HEK293T (cell line): Measurements from ENCODE around the gene SEPTIN1.
A peak's percentile ranks its signal among the peaks of the same experiment; 100 is the strongest.

Experiments used
- CTCF ChIA-PET: fragments of 350-600 bp; formaldehyde crosslinking; extraction: SDS; loops from one replicate; lab custom pipeline; 2021; ENCODE audit warnings: antibody characterized with exemption, inconsistent platforms; lab: Yijun Ruan, JAX
- POLR2A ChIA-PET: fragments of 350-600 bp; formaldehyde crosslinking; extraction: SDS; loops from one replicate; lab custom pipeline; 2020; ENCODE audit warnings: antibody characterized with exemption, inconsistent platforms; lab: Yijun Ruan, JAX
- DNase-seq: peaks from one replicate; pipeline ENCODE4 v3.0.0; 2012; ENCODE audit warnings: mixed read lengths; ENCODE audit errors: extremely low spot score
- ARNT ChIP-seq: fragments of 450-650 bp; IDR thresholded peaks from 2 replicates; pipeline ENCODE4 v1.6.1; 2017; ENCODE audit warnings: mild to moderate bottlenecking
- BHLHE40 ChIP-seq: fragments of 450-650 bp; IDR thresholded peaks from 2 replicates; pipeline ENCODE4 v1.6.1; 2016; ENCODE audit warnings: mild to moderate bottlenecking, moderate library complexity, borderline replicate concordance
- CTBP1 ChIP-seq: fragments of 450-650 bp; IDR thresholded peaks from 2 replicates; pipeline ENCODE4 v1.6.1; 2016; ENCODE audit warnings: borderline replicate concordance
- ELF4 ChIP-seq: fragments of 450-650 bp; IDR thresholded peaks from 2 replicates; pipeline ENCODE4 v1.6.1; 2017; ENCODE audit warnings: antibody characterized with exemption
- FOXA1 ChIP-seq: fragments of 450-650 bp; IDR thresholded peaks from 2 replicates; pipeline ENCODE4 v1.6.1; 2016; ENCODE audit warnings: mild to moderate bottlenecking
- FOXK2 ChIP-seq: fragments of 450-650 bp; IDR thresholded peaks from 2 replicates; pipeline ENCODE4 v1.6.1; 2016; ENCODE audit warnings: mild to moderate bottlenecking
- FOXM1 ChIP-seq: fragments of 450-650 bp; IDR thresholded peaks from 2 replicates; pipeline ENCODE4 v1.6.1; 2017; ENCODE audit warnings: mild to moderate bottlenecking, borderline replicate concordance
- HDGF ChIP-seq: fragments of 450-650 bp; IDR thresholded peaks from 2 replicates; pipeline ENCODE4 v1.6.1; 2017; ENCODE audit warnings: antibody characterized with exemption, borderline replicate concordance
- L3MBTL2 ChIP-seq: fragments of 450-650 bp; conservative IDR thresholded peaks from 2 replicates; pipeline ENCODE4 v1.6.1; 2016; ENCODE audit warnings: mild to moderate bottlenecking
- LEF1 ChIP-seq: fragments of 450-650 bp; IDR thresholded peaks from 2 replicates; pipeline ENCODE4 v1.6.1; 2017; ENCODE audit warnings: mild to moderate bottlenecking, borderline replicate concordance
- NFRKB ChIP-seq: fragments of 450-650 bp; IDR thresholded peaks from 2 replicates; pipeline ENCODE4 v1.6.1; 2016; ENCODE audit warnings: mild to moderate bottlenecking, moderate library complexity
- SP1 ChIP-seq: fragments of 450-650 bp; IDR thresholded peaks from 2 replicates; pipeline ENCODE4 v1.6.1; 2017
- SUZ12 ChIP-seq: fragments of 450-650 bp; IDR thresholded peaks from 2 replicates; pipeline ENCODE4 v1.6.1; 2016; ENCODE audit warnings: mild to moderate bottlenecking
- TARDBP ChIP-seq: fragments of 450-650 bp; IDR thresholded peaks from 2 replicates; pipeline ENCODE4 v1.6.1; 2016
- ZNF384 ChIP-seq: fragments of 450-650 bp; IDR thresholded peaks from 2 replicates; pipeline ENCODE4 v1.6.1; 2016
- TF ChIP-seq, protein P1 (sequence below): fragments of 450-650 bp; IDR thresholded peaks from 2 replicates; pipeline ENCODE4 v1.6.1; 2016

Gene SEPTIN1

DNA sequence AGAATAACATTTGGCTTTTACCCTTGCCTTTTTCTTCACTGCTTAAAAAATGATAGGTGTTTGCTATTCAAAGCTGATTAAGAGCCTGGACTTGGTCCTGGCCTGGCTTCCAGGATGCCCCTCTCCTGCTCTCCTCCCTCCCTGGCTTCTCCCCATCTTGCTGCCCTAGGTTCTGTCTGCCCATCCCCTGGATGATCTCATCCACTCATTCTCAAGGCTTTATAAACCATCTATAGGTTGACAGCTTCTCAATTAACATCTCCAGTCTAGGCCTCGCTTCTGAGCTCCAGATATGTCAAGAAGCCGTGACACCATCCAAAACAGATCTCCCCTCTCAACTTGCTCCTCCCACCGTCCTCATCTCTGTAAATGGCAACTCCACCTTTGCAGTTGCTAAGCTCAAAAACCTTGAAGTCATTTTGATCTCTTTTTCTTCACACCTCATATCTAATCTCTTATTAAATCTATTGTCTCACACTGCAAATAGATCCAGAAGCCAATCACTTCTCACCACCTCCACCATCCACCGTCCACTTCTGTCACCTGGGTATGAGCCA is 33.8 kb upstream of the SEPTIN1 start:
- CTCF ChIA-PET, result interaction anchor here (0.6 to 0.7 kb wide), 2 partner anchors 14 to 290 kb away, joined by 3 to 5 read pairs; partner anchors contain the start of gene DCTPP1
- DNase-seq, result no peak
- POLR2A ChIA-PET, result interaction anchor here (0.8 to 1.5 kb wide), 4 partner anchors 9 to 194 kb away, joined by 3 to 6 read pairs (median 4); partner anchors contain the start of genes DCTPP1, ZNF689, ZNF764 and ZNF771
- no peak for TF ChIP-seq L3MBTL2
- TF ChIP-seq ELF4, result no peak
- TF ChIP-seq NFRKB, result no peak
- TF ChIP-seq, protein P1, sequence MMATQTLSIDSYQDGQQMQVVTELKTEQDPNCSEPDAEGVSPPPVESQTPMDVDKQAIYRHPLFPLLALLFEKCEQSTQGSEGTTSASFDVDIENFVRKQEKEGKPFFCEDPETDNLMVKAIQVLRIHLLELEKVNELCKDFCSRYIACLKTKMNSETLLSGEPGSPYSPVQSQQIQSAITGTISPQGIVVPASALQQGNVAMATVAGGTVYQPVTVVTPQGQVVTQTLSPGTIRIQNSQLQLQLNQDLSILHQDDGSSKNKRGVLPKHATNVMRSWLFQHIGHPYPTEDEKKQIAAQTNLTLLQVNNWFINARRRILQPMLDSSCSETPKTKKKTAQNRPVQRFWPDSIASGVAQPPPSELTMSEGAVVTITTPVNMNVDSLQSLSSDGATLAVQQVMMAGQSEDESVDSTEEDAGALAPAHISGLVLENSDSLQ, result no peak
- no peak for TF ChIP-seq SP1
- TF ChIP-seq CTBP1, result no peak
- no peak for TF ChIP-seq LEF1
- no peak for TF ChIP-seq ARNT
- no peak for TF ChIP-seq SUZ12
- TF ChIP-seq TARDBP, result no peak
- TF ChIP-seq FOXM1, result no peak
- TF ChIP-seq BHLHE40, result no peak
- TF ChIP-seq FOXA1, result no peak
- TF ChIP-seq ZNF384, result no peak
- TF ChIP-seq HDGF, result no peak

DNA sequence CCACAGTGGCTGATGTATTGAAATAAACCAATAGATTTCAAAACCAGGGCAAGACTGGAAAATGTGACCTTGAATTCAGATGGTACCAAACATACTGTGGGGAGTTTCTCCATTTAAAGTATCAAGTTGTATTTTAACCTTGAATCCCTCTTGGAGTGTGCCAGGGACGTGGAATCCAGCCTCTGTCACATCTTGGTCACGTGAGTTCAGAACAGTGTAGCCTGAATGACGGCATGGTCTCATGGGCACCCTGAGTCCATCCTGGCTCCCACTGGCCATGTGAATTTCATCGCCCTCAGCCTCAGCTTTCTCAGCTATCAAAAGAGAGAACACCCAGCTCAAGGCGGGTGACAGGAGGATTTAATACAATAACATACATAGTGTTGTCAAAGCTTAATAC is 31.8 kb upstream of the SEPTIN1 start:
- ChIA-PET CTCF (no interaction called here), POLR2A (interaction anchor here (0.6 to 1.4 kb wide), 2 partner anchors 11 to 16 kb away, joined by 3 to 5 read pairs; partner anchors contain the start of gene DCTPP1)
- TF ChIP-seq L3MBTL2 (no peak), ARNT (no peak), SP1 (no peak), LEF1 (no peak), FOXK2 (no peak), NFRKB (no peak), FOXM1 (no peak), ELF4 (no peak), BHLHE40 (no peak), CTBP1 (no peak)
- TF ChIP-seq, protein P1, result no peak
- DNase-seq, result no peak

DNA sequence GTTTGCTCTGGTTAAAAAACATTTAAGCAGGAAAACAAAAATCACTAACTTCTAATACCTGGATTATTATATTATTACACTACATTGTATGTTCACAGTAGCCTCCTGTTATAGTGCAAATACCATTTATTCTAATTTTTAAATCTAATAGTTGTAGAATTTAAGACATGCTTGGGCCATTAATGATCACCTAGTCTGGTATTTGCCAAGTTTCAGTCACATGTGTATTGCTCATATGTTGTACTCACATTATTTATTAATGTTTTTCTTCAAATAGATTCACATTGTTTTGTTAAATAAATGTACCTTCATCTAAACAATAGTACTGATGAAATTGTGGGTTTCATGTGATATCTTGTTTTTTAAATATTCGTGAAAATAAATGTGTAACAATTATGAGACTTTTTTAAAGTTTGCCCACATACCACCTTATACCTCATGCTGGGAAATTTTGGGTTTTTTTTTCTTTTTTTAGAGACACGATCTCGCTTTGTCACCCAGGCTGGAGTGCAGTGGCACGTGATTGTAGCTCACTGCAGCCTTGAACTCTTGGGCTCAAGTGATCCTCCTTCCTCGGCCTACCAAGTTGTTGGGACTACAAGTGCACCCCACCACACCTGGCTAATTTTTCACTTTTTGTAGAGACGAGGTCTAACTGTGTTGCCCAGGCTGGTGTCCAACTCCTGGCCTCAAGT is 30.9 kb upstream of the SEPTIN1 start:
- ChIA-PET POLR2A (interaction anchor here (1.4 kb wide), 1 partner anchor 17 kb away, joined by 5 read pairs; the partner anchor contains the start of gene DCTPP1), CTCF (no interaction called here)
- no peak for TF ChIP-seq FOXM1
- no peak for TF ChIP-seq TARDBP
- no peak for TF ChIP-seq L3MBTL2
- TF ChIP-seq BHLHE40, result no peak
- no peak for TF ChIP-seq SP1
- TF ChIP-seq CTBP1, result no peak
- no peak for TF ChIP-seq ZNF384
- no peak for TF ChIP-seq HDGF
- TF ChIP-seq SUZ12, result no peak
- TF ChIP-seq NFRKB, result no peak
- TF ChIP-seq LEF1, result no peak
- DNase-seq, result no peak

DNA sequence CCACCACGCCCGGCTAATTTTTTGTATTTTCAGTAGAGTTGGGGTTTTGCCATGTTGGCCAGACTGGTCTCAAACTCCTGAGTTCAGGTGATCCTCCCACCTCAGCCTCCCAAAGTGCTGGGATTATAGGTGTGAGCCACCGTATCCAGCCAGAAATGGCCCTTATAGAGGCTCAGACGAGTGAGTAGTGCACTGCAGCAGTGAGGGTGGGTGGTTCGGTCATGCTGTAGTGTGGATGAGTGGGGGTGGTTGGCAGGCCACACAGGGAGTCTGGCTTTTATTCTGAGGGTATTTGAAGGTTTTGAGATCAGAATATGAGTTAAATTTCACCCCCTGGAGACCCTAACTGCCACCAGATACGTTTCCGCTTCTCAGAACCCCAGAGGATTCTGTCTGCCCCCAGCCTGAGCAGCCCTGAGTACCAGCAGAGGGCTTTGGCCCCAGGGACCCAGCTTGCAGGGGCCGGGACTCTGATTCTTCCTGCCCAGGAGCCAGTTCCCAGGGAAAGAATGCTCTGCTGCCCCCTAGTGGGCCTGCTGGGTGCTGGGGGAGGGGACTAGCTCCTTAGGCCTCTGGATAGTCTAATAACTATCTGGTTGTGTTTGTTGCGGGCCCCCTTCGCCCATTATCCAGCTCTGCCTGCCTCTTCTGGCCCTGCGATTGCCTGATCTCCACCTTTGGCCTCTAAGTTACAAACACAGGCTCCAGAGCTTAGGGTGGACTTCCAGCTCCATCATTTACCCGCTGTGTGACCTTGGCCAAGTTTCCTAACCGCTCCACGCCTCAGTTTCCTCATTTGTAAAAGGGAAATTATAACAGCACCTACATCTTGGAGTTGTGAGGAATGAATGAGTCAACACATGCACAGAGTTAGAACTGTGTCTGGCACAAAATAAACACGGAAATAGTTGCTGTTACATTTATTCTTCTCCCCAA is 27.0 kb upstream of the SEPTIN1 start:
- TF ChIP-seq SUZ12, result no peak
- TF ChIP-seq HDGF, result no peak; the same call in 1 of the 2 replicates
- no peak for TF ChIP-seq ELF4
- no peak for TF ChIP-seq FOXM1
- no peak for TF ChIP-seq LEF1
- TF ChIP-seq NFRKB, result no peak
- TF ChIP-seq, protein P1, result no peak
- TF ChIP-seq FOXA1, result no peak
- TF ChIP-seq CTBP1, result no peak; the same call in 1 of the 2 replicates
- no peak for TF ChIP-seq TARDBP
- ChIA-PET POLR2A (interaction anchor here (0.7 to 7.4 kb wide), 12 partner anchors 9 to 226 kb away, joined by 3 to 97 read pairs (median 4); partner anchors contain the start of genes CD2BP2, CORO1A, DCTPP1 and ZNF48), CTCF (interaction anchor here (0.7 to 2.6 kb wide), 22 partner anchors 9 to 297 kb away, joined by 3 to 20 read pairs (median 5); partner anchors contain the start of genes DCTPP1, TBC1D10B and ZNF48)
- DNase-seq, result peak; percentile 94
